ENCODE measurements around the gene TNFRSF11A. TPM values are rescaled to one million over a fixed set of nuclear protein-coding genes. Genes with fewer than 3 reads are reported as not detected.

The TNFRSF11A gene
- total RNA-seq, 4 donors from 2014 or later: 5.5 to 25.8 (median 8.6) TPM

DNA sequence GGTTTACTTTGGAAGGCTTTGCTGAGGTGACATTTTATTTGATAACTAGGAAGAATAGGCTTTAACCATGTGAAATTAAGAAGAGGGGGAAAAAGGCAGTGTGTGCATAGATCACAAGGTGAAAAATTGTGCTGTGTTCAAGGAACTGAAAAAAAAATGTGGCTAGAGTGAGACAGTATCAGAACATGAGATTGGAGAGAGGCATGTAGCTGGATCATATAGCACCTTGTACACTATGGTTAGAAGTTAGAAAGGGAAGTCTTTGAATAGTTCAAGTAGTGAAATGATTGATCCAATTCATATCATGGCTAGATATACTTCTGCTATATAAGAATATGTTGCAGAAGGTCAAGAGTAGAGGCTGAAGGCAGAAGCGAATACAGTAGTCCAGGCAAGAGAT lies 12.3 kb upstream of the TNFRSF11A start:
- WGBS, 2 donors: 83 to 93% methylated on average over 1 of the region's 1 CpG
- H3K27me3 ChIP-seq: no peaks in the 10 kb centered on the region
- H3K4me1 ChIP-seq: no peaks in the 10 kb centered on the region
- no peak for DNase-seq (ENCODE audit: low spot score in 2 of 2)
- peaks cover 0 to 31% (median 0%) of the 10 kb centered on the region in 3 donors for H3K36me3 ChIP-seq
- H3K27ac ChIP-seq: no peak overlapping the region
- H3K9me3 ChIP-seq: no peaks in the 10 kb centered on the region
- no peak overlapping the region for H3K4me3 ChIP-seq
- no peak for TF ChIP-seq EP300 (IDR thresholded peaks at IDR 0.05)
- TF ChIP-seq, protein P1, sequence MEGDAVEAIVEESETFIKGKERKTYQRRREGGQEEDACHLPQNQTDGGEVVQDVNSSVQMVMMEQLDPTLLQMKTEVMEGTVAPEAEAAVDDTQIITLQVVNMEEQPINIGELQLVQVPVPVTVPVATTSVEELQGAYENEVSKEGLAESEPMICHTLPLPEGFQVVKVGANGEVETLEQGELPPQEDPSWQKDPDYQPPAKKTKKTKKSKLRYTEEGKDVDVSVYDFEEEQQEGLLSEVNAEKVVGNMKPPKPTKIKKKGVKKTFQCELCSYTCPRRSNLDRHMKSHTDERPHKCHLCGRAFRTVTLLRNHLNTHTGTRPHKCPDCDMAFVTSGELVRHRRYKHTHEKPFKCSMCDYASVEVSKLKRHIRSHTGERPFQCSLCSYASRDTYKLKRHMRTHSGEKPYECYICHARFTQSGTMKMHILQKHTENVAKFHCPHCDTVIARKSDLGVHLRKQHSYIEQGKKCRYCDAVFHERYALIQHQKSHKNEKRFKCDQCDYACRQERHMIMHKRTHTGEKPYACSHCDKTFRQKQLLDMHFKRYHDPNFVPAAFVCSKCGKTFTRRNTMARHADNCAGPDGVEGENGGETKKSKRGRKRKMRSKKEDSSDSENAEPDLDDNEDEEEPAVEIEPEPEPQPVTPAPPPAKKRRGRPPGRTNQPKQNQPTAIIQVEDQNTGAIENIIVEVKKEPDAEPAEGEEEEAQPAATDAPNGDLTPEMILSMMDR (IDR thresholded peaks at IDR 0.05): no peak
- no peak for TF ChIP-seq POLR2A (IDR thresholded peaks at IDR 0.05)

DNA sequence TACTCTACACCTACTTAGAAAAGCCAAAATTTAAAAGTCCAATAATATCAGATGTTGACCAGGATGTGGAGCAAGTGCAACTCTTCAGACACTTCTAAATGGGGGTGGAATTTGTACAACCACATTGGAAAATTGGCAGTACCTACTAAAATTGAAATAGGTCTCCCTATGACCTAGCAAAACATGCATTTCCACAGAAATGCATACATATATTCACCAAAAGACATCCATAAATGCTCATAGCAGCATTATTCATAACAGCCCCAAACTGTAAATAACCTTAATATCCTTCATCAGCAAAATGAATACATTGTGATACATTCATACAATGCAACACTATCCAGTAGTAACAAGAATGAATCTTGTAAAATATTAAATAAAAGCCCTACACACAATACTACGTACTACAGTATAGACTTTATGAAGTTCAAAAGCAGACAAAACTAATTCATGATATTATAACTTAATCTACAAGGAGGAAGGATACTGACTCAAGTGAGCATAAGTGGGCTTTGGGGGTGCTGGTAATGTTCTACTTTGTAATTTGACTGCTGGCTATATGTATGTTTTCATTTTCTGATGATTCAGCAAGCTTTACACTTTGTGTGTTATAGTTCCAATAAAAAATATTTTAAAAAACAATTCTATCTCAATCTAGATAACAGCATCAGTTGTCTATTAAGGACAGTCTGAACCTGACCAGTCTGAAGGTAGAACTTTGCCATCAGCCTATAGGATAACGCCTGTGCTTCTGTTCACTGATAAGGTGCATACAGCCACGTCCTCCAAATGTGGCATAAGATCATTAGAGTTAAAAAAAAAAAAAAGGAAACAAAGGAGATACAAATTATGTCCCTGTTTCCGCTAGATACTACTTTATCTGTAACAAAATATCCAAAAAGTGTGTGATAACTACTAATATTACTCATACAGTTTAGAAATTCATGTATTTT lies 6.6 kb upstream of the TNFRSF11A start:
- DNase-seq (ENCODE audit: low spot score in 2 of 2): no peak
- peaks cover 0 to under 1% of the 10 kb centered on the region in 2 donors for H3K27me3 ChIP-seq
- H3K36me3 ChIP-seq: no peaks in the 10 kb centered on the region
- no peak overlapping the region for H3K4me3 ChIP-seq
- H3K27ac ChIP-seq: no peak overlapping the region
- WGBS, 2 donors: 70 to 79% methylated on average over 4 of the region's 4 CpGs
- TF ChIP-seq EP300 (IDR thresholded peaks at IDR 0.05) (no peak), POLR2A (IDR thresholded peaks at IDR 0.05) (no peak)
- TF ChIP-seq, protein P1 (IDR thresholded peaks at IDR 0.05): no peak
- no peaks in the 10 kb centered on the region for H3K4me1 ChIP-seq
- no peaks in the 10 kb centered on the region for H3K9me3 ChIP-seq

DNA sequence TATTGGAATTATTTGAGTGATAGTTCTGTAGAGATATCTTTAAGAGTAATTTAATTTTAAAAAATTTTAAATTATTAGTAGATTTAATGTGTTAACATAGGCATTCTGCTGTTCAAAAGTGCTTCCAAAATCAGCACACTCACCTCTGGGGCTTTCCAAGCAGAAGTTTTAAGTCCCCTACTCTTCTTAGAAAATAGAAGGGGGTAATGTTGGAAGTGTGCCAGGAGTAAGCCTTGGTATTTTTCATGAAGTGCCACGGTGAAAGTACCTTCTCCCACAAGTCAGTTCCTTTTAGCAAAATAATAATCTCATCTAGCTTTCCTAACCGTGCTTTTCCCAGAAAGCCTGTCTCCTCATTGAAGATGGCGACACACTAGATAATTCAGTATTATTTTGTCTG lies 3.9 kb upstream of the TNFRSF11A start:
- DNase-seq (ENCODE audit: low spot score in 2 of 2): no peak
- peaks cover 0 to 17% (median 8%) of the 10 kb centered on the region in 4 donors for H3K4me1 ChIP-seq
- H3K27me3 ChIP-seq: peaks cover 0 to 23% of the 10 kb centered on the region in 2 donors
- no peak overlapping the region for H3K4me3 ChIP-seq
- TF ChIP-seq POLR2A (IDR thresholded peaks at IDR 0.05) (no peak), EP300 (IDR thresholded peaks at IDR 0.05) (no peak)
- TF ChIP-seq, protein P1 (IDR thresholded peaks at IDR 0.05): no peak
- WGBS, 2 donors: 52 to 57% methylated on average over 3 of the region's 3 CpGs
- no peak overlapping the region for H3K27ac ChIP-seq
- no peaks in the 10 kb centered on the region for H3K36me3 ChIP-seq
- no peaks in the 10 kb centered on the region for H3K9me3 ChIP-seq

DNA sequence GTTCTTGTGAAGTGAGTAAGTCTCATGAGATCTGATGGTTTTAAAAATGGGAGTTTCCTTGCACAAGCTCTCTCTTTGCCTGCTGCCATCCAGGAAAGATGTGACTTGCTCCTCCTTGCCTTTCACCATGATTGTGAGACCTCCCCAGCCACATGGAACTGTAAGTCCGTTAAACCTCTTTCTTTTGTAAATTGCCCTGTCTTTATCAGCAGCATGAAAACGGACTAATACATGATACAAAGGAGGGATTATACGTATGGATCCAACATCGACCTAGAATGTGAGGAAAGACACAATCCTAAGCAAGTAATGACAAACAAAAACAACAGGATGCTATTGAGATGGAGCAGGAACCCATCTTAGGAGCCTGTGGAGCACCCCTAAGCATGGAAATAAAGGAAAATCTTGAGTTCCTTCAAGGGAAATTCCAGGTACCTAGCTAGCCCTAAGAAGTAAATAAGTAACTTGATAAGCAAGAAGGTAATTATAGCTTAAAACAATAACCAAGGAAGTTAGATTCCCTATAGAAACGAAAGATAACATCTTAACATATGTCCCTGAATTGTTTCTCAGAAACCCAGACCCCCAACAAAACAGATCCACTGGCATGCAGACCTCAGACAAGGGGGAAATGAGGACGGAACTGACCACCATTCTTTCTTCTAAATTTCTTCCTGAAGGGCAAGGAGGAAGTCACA lies 1.5 kb upstream of the TNFRSF11A start:
- TF ChIP-seq EP300 (IDR thresholded peaks at IDR 0.05): no peak
- TF ChIP-seq, protein P1 (IDR thresholded peaks at IDR 0.05): no peak
- TF ChIP-seq POLR2A (IDR thresholded peaks at IDR 0.05): no peak
- peaks cover 0 to 30% (median 8%) of the 10 kb centered on the region in 4 donors for H3K4me1 ChIP-seq
- H3K36me3 ChIP-seq: no peaks in the 10 kb centered on the region
- peaks cover 2 to 46% of the 10 kb centered on the region in 2 donors for H3K27me3 ChIP-seq
- no peak for DNase-seq (ENCODE audit: low spot score in 2 of 2)
- H3K4me3 ChIP-seq: no peak overlapping the region
- H3K27ac ChIP-seq: no peak overlapping the region
- no peaks in the 10 kb centered on the region for H3K9me3 ChIP-seq
- 24 to 33% methylated on average over 6 of the region's 6 CpGs for WGBS, 2 donors

Data from tibial nerve (tissue), 4 donors.